NCI-H2196 (cell line): Measurements from ENCODE around the gene ASL.
"Not testable (repeated sequence)": the region's sequence is repeated elsewhere in the genome, so short reads cannot be mapped to it uniquely, and the experiment has no call there.

Experiments
- DNase-seq: peaks from one replicate; lab custom pipeline; 2025; ENCODE audit not compliant: unreplicated experiment; lab: John Stamatoyannopoulos, UW

ASL gene

GRCh38 chr7:66075590-66076461 lies at the start of gene ASL:
Gene ASL (plus strand): TSS chr7:66075819. CDS start chr7:66076082, 263 bp downstream.
- DNase-seq = peak; percentile 96

GRCh38 chr7:66028342-66028741 lies 47.3 kb upstream of the ASL start:
- not testable (repeated sequence) for DNase-seq

GRCh38 chr7:66033471-66034385 lies 41.9 kb upstream of the ASL start:
- no peak for DNase-seq

GRCh38 chr7:66034436-66035010 lies 41.1 kb upstream of the ASL start:
- not testable (repeated sequence) for DNase-seq

- DNase-seq = no peak
Observed at GRCh38 chr7:66036382-66036781, 39.2 kb upstream of the ASL start.

GRCh38 chr7:66036788-66037187 lies 38.8 kb upstream of the ASL start:
- DNase-seq = no peak

- no peak for DNase-seq
Observed at GRCh38 chr7:66039094-66039670, 36.4 kb upstream of the ASL start.

GRCh38 chr7:66043681-66044497 lies 31.7 kb upstream of the ASL start:
- DNase-seq = no peak

- DNase-seq = not testable (repeated sequence)
Observed at GRCh38 chr7:66044498-66044854, 31.1 kb upstream of the ASL start.

GRCh38 chr7:66047426-66047825 lies 28.2 kb upstream of the ASL start:
- no peak for DNase-seq

GRCh38 chr7:66049886-66050285 lies 25.7 kb upstream of the ASL start:
- not testable (repeated sequence) for DNase-seq

GRCh38 chr7:66050337-66050957 lies 25.2 kb upstream of the ASL start:
- DNase-seq = no peak

GRCh38 chr7:66050990-66051448 lies 24.6 kb upstream of the ASL start:
- peak; percentile 40 for DNase-seq

- no peak for DNase-seq
Observed at GRCh38 chr7:66052447-66052846, 23.2 kb upstream of the ASL start.

GRCh38 chr7:66054063-66054462 lies 21.6 kb upstream of the ASL start:
- no peak for DNase-seq

GRCh38 chr7:66055321-66055956 lies 20.2 kb upstream of the ASL start:
- no peak for DNase-seq

GRCh38 chr7:66060796-66061195 lies 14.8 kb upstream of the ASL start:
- no peak for DNase-seq

GRCh38 chr7:66069732-66070131 lies 5.9 kb upstream of the ASL start:
- DNase-seq = no peak

GRCh38 chr7:66070222-66070621 lies 5.4 kb upstream of the ASL start:
- no peak for DNase-seq
